Lung (tissue), 12 donors: ENCODE results near the gene GJB1. TPM values are rescaled to one million over a fixed set of nuclear protein-coding genes. Genes with fewer than 3 reads are reported as not detected.
A peak's percentile ranks its signal among the peaks of the same experiment; 100 is the strongest.

ENCODE experiments used
- ATAC-seq: fragments of 200-7000 bp; cut with Tn5 transposase; one replicate; pipeline ENCODE4 v1.9.1; 2020; ENCODE audit warnings: moderate number of reproducible peaks; ENCODE audit not compliant: insufficient read depth, low FRiP score
- DNase-seq, 3 donors: peaks; one replicate each; pipeline ENCODE4 v3.0.0-alpha.2; 2013 to 2017
- H3K27ac ChIP-seq, 2 donors: one replicate each; pipeline ENCODE4 v1.5.1; 2013; ENCODE audit warnings: mild to moderate bottlenecking in 2 of 2, moderate library complexity in 2 of 2, control low read depth in 1 of 2, inconsistent platforms in 1 of 2, low read depth in 1 of 2, low read length in 1 of 2
- H3K27me3 ChIP-seq, 3 donors: one replicate each; pipeline ENCODE4 v1.5.1; 2013; ENCODE audit warnings: low read length in 2 of 3; ENCODE audit not compliant: control insufficient read depth in 3 of 3, insufficient read depth in 3 of 3
- H3K36me3 ChIP-seq, 4 donors: one replicate each; pipeline ENCODE4 v1.5.1; 2013; ENCODE audit warnings: low read length in 4 of 4, mild to moderate bottlenecking in 1 of 4, moderate library complexity in 1 of 4; ENCODE audit not compliant: control insufficient read depth in 4 of 4, insufficient read depth in 4 of 4
- H3K4me1 ChIP-seq, 5 donors: one replicate each; pipeline ENCODE4 v1.5.1; 2013; ENCODE audit warnings: low read length in 5 of 5, mild to moderate bottlenecking in 2 of 5, moderate library complexity in 1 of 5; ENCODE audit not compliant: control insufficient read depth in 5 of 5, insufficient read depth in 5 of 5
- H3K4me3 ChIP-seq: one replicate; pipeline ENCODE4 v1.5.1; 2013; ENCODE audit warnings: mild to moderate bottlenecking, control low read depth, moderate library complexity
- H3K9ac ChIP-seq, 2 donors: one replicate each; pipeline ENCODE4 v1.5.1; 2013; ENCODE audit warnings: low read length in 2 of 2, control low read depth in 1 of 2; ENCODE audit not compliant: insufficient read depth in 1 of 2
- H3K9me3 ChIP-seq, 4 donors: one replicate each; pipeline ENCODE4 v1.5.1; 2013; ENCODE audit warnings: low read length in 3 of 4, mild to moderate bottlenecking in 1 of 4, moderate library complexity in 1 of 4; ENCODE audit not compliant: control insufficient read depth in 4 of 4, insufficient read depth in 3 of 4
- WGBS, 2 donors: extraction: QIAGEN DNeasy Blood & Tissue Kit; methylation state at CpG; one replicate each; pipeline ENCODE4 v1.1.7; 2013; 5-methylcytosine and 5-hydroxymethylcytosine counted together
- polyA plus RNA-seq, 2 donors: library from polyadenylated mRNA; stranded (reverse); fragments of 200-250 nt; gene quantifications; one replicate each; pipeline ENCODE4 v1.2.1, GENCODE V29; 2013
- total RNA-seq, 2 donors: library from RNA; depleted of rRNA in 1 of 2; stranded (reverse); fragments of >200 nt in 1 of 2; gene quantifications; one replicate each; pipeline ENCODE4 v1.2.1, GENCODE V29; 2014 to 2021
- TF ChIP-seq, protein P1 (sequence below): IDR thresholded peaks from 2 replicates; pipeline ENCODE4 v1.5.1; 2012; ENCODE audit warnings: mild to moderate bottlenecking; ENCODE audit errors: control extremely low read depth, extremely low read depth
- donor health status: control.
- donor health status: control.
- donor health status: Bipolar disorder and iron deficiency.
- donor health status: healthy.
- donor health status: DM: yes; HTN: yes; CAD: no.

Gene GJB1
- total and polyA plus RNA-seq, 4 donors: 0.42 to 3.7 (median 2.9) TPM; not detected in 1

DNA sequence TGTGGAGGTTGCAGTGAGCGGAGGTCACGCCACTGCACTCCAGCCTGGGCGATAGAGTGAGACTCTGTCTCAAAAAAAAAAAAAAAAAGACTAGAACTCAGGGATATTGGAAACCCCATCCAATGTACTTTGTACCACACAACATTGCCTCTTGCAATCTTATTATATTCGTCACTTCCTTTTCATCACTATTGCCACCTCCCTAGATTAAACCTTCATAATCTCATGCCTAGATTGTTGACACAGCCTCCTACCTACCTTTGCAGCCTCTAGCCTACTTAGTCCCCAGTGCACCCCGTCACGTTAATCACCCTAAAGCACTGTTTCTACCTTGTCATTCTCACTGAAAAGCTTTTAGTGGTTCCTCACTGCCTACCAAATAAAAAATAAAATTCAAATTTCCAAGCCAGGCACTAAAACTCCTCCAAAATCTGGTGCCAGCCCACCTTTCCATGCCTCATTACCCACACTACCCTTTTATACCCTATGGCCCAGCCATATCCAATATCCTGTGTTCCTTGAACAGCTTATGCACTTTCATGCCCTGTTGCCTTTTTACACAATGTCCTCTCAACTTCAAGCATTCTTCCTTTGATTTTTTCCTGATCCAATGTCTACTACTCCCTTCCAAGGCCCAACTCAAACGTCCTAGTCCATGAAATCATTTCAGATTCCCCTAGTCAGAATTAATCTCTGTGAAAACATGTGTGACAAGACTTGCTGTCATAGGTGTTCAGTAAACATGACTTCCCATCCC lies 23.6 kb upstream of the GJB1 start:
- TF ChIP-seq, protein P1, sequence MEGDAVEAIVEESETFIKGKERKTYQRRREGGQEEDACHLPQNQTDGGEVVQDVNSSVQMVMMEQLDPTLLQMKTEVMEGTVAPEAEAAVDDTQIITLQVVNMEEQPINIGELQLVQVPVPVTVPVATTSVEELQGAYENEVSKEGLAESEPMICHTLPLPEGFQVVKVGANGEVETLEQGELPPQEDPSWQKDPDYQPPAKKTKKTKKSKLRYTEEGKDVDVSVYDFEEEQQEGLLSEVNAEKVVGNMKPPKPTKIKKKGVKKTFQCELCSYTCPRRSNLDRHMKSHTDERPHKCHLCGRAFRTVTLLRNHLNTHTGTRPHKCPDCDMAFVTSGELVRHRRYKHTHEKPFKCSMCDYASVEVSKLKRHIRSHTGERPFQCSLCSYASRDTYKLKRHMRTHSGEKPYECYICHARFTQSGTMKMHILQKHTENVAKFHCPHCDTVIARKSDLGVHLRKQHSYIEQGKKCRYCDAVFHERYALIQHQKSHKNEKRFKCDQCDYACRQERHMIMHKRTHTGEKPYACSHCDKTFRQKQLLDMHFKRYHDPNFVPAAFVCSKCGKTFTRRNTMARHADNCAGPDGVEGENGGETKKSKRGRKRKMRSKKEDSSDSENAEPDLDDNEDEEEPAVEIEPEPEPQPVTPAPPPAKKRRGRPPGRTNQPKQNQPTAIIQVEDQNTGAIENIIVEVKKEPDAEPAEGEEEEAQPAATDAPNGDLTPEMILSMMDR: no peak
- Histone ChIP-seq H3K9ac (no peak overlapping the region), H3K27me3 (no peaks in the 10 kb centered on the region), H3K4me3 (no peak overlapping the region), H3K36me3 (no peaks in the 10 kb centered on the region), H3K4me1 (no peaks in the 10 kb centered on the region), H3K27ac (no peak overlapping the region), H3K9me3 (no peaks in the 10 kb centered on the region)
- DNase-seq (no peak), ATAC-seq (no peak)
- WGBS, 2 donors: 80 to 89% methylated on average over 4 to 7 of the region's 7 CpGs

DNA sequence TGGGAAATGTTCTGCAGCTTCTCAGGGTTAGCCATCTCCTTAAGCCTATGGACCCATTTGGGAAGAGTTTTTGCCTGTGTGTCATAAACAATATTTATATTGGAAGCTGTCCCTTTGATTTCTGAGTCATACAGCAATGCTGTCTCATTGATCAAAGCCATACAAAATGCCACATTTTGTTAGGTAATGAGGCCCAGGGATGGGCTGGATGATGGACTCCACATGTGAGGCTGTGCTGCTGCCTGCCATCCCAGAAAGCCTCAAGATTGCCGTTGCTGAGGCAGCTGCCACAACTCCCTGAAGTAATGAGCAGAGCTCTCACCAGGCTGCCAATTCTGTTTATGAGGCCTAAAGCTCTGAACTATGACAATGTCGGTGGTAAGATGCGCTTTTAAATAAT lies 12.2 kb upstream of the GJB1 start:
- WGBS, 2 donors: 77 to 93% methylated on average over 3 of the region's 3 CpGs
- Histone ChIP-seq H3K27ac (no peak overlapping the region), H3K9me3 (no peaks in the 10 kb centered on the region), H3K9ac (no peak overlapping the region), H3K36me3 (no peaks in the 10 kb centered on the region), H3K27me3 (no peaks in the 10 kb centered on the region), H3K4me1 (no peaks in the 10 kb centered on the region), H3K4me3 (no peak overlapping the region)
- TF ChIP-seq, protein P1: no peak
- no peak for DNase-seq
- ATAC-seq: no peak

DNA sequence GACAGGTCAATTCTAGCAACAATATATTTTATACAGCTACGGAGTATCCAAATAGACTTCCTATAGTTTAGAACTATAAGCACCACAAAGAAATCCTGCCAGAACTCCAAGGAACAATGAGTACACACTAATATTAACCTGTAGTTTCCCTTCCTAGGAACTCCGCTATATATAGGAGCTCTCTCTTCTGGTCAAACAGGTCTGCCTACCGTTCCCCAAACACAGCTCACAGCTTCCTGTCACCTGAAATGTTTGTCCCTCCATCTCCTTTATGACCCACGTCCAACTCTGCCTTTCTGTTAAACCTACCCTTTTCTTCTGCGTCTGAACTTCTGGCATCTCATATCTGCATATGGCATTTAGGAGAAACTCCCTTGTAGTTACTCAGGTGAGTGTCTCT lies 10.5 kb upstream of the GJB1 start:
- ATAC-seq (no peak), DNase-seq (peak in 2 of 3 donors; percentile 27 to 34)
- no peaks in the 10 kb centered on the region for H3K27me3 ChIP-seq
- TF ChIP-seq, protein P1: no peak
- peaks cover 0 to 2% (median 0%) of the 10 kb centered on the region in 4 donors for H3K9me3 ChIP-seq
- 48 to 53% methylated on average over 5 of the region's 5 CpGs for WGBS, 2 donors
- no peak overlapping the region for H3K9ac ChIP-seq
- H3K36me3 ChIP-seq: no peaks in the 10 kb centered on the region
- no peak overlapping the region for H3K27ac ChIP-seq
- no peak overlapping the region for H3K4me3 ChIP-seq
- H3K4me1 ChIP-seq: peaks cover 0 to 2% (median 0%) of the 10 kb centered on the region in 5 donors
